GM12872 (cell line): ENCODE results near the gene PKN3.

Source experiments
- TF ChIP-seq, protein P1 (sequence below): IDR thresholded peaks from 3 replicates; pipeline ENCODE4 v1.5.1; 2011; ENCODE audit warnings: low read depth, mild to moderate bottlenecking, low read length, moderate library complexity; ENCODE audit not compliant: insufficient read depth

Gene PKN3

DNA sequence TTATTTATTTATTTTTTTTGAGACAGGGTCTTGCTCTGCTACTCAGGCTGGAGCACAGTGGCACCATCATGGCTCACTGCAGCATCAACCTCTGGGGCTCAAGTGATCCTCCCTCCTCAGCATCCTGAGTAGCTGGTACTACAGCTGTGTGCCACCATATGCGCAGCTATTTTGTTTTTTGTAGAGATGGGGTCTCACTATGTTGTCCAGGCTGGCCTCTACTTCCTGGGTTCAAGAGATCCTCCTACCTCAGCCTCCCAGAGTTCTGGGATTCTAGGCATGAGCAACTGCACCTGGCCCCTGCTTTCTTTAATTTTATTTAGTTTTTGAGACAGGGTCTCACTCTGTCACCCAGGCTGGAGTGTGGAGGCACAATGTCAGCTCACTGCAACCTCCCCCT is 41.1 kb downstream of the PKN3 start:
- TF ChIP-seq, protein P1, sequence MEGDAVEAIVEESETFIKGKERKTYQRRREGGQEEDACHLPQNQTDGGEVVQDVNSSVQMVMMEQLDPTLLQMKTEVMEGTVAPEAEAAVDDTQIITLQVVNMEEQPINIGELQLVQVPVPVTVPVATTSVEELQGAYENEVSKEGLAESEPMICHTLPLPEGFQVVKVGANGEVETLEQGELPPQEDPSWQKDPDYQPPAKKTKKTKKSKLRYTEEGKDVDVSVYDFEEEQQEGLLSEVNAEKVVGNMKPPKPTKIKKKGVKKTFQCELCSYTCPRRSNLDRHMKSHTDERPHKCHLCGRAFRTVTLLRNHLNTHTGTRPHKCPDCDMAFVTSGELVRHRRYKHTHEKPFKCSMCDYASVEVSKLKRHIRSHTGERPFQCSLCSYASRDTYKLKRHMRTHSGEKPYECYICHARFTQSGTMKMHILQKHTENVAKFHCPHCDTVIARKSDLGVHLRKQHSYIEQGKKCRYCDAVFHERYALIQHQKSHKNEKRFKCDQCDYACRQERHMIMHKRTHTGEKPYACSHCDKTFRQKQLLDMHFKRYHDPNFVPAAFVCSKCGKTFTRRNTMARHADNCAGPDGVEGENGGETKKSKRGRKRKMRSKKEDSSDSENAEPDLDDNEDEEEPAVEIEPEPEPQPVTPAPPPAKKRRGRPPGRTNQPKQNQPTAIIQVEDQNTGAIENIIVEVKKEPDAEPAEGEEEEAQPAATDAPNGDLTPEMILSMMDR, result no peak

DNA sequence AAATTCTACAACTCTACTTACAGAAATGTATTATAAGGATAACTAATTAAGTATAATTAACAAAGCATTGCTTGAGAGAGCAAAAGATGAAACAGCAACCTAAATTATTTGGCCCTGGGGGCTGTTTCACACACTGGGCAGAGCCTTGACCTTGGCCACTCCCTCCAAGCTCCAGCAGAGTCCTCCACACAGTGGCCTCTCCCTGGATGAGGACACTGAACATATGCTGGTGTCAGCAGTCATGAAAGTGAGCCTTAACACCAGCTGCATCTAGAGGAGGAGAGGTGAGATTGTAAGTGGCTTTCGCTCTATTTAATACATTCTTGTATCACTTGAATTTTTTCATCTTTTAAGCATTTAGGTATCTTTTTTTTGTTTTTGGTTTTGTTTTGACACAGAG is 44.9 kb downstream of the PKN3 start:
- TF ChIP-seq, protein P1, result no peak

DNA sequence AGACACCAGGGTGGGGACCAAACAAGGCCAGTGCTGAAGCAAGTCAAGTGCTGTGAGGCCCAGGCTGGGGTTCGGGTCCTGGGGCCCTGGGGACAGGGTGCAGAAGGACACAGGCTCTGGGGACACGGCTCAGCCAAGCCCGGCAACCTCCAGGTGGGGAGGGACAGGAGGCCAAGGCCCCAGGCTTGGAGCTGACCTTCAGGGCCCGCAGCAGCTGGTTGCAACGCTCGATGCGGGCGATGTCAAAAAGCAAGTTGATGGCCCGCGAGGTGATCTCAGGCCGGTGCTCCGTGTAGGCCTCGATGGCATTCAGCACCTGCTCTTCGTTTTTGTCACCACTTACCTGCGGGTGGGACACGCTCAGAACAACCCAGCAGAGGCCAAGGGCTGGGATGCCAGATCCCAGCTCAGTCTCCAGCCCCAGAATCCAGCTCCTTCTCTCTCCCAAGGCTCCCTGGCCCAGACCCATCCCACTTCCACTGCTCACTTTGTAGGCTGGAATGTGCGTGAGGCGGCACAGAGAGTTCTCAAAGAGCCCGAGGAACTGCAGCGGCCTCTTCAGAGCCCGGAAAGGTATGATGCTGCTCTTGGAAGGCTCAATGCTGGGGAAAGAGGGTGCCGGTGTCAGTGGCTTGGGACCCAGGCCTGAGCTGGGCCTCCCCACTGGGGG is 48.8 kb downstream of the PKN3 start:
- TF ChIP-seq, protein P1, result no peak

DNA sequence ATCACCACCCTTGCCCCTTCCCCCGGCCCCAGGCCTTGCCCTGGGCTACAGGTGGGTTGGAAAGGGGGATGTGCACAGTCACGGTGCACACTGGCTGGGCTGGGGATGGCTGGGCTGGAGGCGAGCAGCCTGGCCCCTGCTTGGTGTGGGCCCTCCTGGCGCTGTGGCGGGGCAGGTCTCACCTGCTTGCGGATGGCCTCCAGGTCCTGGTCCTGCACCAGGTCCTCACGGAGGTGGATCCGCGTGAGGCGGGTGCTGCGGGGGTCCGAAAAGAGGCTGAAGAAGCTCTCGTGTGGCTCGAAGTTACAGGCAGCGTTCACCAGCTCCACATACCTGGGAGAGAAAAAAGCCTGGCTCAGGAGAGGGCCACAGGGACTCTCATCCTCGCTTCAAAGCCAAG is 51.3 kb downstream of the PKN3 start:
- TF ChIP-seq, protein P1, result no peak

DNA sequence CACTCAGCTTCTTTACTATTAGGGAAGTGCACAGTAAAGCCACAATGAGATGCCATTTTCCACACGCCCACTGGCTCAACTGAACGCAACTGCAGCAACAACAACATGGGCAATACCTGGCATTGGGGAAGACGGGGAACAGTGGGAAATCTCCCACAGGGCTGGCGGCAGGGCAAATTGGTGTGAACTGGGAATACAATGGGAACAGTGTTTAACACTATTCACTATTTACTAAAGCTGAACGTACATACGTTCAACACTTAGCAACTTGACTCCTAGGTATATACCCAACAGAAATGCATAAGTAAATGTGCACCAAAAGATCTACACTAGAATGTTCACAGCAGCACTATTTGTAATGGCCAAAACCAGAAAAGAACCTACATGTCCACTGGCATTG is 55.3 kb downstream of the PKN3 start:
- TF ChIP-seq, protein P1, result no peak

DNA sequence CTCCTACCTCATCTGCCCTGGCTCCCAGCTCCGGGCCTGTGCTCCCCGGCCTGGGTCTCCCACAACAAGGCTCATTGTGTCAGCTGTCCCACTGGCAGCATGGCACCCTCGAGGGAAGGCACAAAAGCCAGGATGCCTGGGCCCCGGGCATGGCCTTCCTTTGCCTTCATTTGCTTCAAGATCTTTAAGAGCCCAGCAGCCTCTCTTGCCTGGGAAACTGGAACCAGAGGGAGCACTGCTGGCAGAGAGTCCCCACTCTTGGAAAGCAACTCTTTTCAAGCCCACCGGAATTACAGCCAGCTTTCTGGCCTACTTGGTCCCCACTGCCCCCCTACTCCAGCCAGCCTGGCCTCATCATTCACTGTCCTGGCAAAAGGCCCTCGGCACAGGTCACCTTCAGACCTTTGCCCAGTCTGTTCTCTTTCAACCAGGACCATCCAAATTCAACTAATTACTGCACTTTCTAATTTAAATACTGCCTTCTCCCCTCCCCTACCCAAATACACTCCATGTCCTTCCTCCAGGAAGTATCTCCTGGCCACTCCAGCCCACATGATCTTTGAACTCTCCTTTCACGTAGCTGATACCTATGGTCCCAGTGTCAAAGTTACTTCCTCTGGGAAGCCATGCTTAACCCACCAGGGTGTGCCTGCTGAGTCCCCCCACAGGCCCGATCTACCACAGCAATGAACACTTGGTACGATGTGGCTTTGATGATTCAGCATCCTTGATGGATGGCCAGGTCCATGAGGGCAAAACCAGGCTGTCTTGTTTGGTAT is 60.6 kb downstream of the PKN3 start:
- TF ChIP-seq, protein P1, result no peak

DNA sequence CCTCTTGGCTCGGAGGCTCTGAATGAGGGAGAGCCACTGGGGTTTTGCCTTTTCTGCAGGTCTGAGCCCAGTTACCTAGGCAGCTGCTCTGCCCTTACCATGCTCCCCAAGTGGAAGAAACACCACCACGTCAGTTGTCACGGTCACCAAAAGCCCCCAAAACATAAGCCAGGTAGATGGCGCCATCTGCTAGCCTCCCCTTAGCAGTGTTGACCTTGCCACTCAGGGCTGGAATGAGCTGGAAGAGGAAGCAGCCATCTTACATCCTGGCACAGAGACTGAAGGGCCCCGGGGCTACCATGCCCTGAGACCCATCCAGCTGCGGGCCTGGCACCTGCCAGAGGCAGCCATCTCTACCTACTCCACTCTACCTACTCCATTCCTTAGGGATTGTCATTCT is 62.1 kb downstream of the PKN3 start:
- TF ChIP-seq, protein P1, result no peak
